GM19025 (cell line): Measurements from ENCODE around the gene AAMP.
A peak's percentile ranks its signal among the peaks of the same experiment; 100 is the strongest.

Source experiments
- ATAC-seq: cut with Tn5 transposase; IDR thresholded peaks from one replicate; pipeline ENCODE4 v1.9.1; 2021; ENCODE audit warnings: mild to moderate bottlenecking, low read depth, moderate library complexity; ENCODE audit not compliant: unreplicated experiment

AAMP gene

DNA sequence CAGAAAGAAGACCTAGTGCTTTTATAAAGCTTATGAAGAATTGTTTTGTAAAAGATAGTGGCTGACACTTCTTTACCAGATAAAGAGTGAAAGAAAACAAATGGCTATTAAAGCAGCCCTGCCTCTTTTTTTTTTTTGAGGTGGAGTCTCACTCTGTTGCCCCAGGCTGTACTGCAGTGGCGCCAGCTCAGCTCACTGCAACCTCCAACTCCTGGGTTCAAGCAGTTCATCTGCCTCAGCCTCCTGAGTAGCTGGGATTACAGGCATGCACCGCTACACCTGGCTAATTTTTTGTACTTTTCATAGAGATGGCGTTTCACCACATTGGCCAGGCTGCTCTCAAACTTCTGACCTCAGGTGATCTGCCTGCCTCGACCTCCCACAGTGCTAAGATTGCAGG lies 40.1 kb downstream of the AAMP start:
- ATAC-seq: no peak

GRCh38 chr2:218229239-218229638 lies 40.7 kb downstream of the AAMP start:
- peak; percentile 58 for ATAC-seq

- ATAC-seq: no peak
These were observed 41.4 kb downstream of the AAMP start for GRCh38 chr2:218228366-218229090.

- ATAC-seq: no peak
These were observed 43.0 kb downstream of the AAMP start for GRCh38 chr2:218226903-218227302.

GRCh38 chr2:218224186-218224585 lies 45.8 kb downstream of the AAMP start:
- ATAC-seq: no peak

GRCh38 chr2:218223046-218223445 lies 46.9 kb downstream of the AAMP start:
- ATAC-seq: no peak

DNA sequence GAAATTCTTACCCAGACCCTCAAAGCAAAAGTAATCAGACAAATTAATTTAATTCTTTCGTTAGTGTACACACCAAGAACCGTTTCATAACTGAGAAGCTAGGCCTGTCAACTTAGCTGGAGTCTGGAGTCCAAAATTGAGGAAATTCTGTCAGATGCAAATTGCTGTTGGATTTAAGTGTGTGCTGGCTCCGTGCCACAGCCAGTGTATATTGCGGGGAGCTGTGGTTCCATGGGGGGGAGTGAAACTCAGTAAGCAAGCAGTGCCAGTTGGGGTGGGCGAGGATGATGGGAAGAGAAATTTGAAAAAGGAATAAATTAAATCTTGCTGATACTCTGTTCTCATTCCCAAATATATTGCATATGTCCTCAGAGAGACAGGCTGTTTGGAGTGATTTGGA lies 48.9 kb downstream of the AAMP start:
- ATAC-seq: no peak

GRCh38 chr2:218219934-218220333 lies 50.0 kb downstream of the AAMP start:
- ATAC-seq: no peak

DNA sequence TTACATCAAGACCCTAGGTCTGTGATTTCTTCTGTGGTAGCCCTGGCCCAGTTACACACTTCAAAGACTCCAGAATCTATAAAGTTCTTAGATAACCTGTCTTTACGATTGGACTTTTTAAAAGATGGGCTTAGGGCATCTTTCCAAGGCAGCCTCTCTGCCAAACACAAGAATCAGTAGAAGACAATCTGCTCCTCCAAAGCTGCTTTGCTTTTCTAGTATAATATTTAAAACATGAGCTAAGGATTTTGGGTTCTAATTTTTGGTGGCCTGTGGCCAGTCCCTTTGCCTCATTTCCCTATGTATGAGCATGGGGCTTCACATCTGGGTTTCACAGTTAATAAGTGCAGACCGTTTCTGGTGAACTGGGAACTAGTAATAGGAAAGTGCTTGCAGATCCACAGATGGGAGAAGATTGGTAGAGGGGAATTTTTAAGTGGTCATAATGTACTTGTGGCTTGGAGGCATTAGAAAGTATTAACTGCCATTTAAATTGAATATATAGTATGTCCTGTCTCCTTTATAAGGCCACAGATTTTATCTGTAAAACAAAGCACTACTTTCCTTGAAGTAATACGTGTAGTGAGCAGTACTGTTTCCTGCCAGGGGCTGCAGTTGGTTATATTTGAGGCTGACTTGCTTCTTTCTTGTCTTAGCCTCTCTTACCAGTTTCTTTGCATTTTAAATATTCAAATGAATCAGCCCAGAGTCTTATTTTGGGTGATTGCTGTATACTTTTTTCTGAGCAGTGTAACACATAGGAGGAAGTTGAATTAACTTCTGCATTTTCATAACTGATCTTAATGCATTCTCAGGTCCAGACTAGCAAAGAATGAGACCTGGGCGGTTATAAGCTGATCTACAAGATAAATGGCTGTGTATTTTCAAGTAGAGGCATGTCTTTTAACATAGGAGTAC lies 51.4 kb downstream of the AAMP start:
- peak; percentile 40 for ATAC-seq

DNA sequence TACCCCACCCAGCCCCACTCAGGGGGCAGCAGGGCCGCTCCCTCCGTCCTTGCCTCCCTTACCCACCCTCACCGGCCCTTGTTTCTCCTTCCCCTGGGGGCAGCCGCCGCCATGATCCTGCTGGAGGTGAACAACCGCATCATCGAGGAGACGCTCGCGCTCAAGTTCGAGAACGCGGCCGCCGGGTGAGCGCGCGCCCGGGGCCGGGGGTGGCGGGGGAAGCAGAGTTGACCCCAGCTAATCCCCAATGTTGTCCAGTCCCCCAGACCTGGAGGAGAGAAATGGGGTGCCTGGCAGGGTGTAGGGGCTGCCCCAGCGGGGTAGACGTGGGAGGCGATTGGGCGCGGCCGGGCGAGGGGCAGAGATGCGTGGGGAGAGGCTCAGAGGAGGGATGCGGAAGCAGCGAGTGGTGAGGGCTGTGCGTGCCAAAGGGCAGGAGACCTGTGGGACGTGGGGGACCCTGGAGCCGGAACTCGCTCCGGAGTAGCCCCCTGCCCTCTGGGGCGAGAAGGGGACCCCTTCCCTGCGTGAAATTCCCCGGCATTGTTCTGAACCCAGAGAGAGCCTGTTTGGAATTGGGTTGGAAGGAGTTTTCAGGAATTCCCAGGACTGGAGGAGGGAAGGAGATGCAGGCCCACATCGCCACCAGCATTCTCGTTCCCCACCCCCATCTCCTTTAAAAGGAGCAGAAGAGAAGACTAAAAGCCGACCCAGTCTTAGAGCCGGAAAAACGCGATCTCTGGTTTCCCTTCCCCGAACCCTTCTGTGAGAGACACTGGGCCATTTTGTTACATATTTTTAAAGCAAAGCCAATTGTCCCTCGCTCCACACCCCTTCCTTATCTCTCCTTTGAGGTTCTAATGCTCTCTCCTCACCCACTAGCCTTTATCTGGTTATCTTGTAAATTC lies 52.3 kb downstream of the AAMP start:
- peak; percentile 26 for ATAC-seq

DNA sequence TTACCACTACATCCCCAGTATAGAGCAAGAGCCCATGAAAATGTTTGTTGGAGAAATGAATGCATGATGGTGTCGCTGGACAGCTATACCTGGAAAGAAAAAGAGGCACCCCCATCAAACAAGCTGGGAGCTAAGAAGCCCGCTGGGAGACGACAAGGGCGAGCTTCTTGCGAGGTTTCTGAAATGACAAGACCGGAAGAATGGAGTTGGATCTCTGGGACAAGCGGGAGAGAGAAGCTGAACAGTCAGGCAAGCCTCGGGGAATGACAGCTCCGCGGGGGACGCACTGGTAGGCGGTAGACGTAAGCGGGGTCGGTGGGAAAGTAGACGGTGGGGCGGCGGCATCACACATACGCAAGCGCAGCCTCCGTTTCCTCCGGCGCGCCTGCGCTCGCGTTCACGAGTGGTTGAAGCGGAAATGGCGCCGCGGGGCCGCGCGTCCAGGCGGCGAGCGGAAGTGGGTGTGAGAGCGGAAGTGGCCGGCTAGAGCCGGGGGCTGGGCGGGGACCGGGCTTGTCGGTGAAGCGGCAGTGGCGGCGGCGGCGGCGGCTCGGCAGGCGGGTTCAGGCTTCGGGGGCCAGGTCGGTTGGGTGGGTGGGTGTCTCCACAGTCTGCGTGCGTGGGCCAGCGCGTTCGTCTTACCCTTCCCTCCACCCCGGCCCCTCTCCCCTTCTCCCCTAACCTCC lies 53.1 kb downstream of the AAMP start, which contains the start of gene ARPC2:
Gene ARPC2, plus strand, starts transcription at position 516 of the 686 bp plus-strand sequence. CDS start 282 bp downstream, outside the sequence.
- peak; percentile 61 for ATAC-seq

DNA sequence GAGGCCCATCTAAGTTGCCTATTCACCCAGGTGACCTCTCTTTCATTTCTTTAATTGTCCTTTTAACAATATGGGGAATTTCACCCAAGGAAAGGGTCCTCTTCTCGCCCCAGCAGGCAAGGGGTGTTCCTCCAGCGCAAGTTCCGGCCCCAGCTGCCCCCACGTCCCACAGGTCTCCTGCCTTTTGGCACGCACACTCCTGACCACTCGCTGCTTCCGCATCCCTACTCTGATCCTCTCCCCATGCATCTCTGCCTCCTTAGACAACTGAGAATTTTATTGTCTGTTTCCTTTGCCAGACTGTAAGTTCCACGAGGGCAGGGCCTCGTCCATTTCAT lies 53.6 kb downstream of the AAMP start:
- ATAC-seq: no peak
